GM18526 (cell line): ENCODE measurements around the gene MUCL3.

Source experiments
- POLR2A ChIP-seq: IDR thresholded peaks from 3 replicates; pipeline ENCODE4 v1.6.1; 2011; ENCODE audit not compliant: insufficient read length; ENCODE audit errors: extremely low read depth

Gene MUCL3

GRCh38 chr6:30940361-30940986 is at the start of gene MUCL3:
TSS of gene MUCL3 (plus strand) at chr6:30940973. CDS start at chr6:30941000, 27 bp downstream.
- no peak for TF ChIP-seq POLR2A

GRCh38 chr6:30891450-30891723 is 49.4 kb upstream of the MUCL3 start:
- no peak for TF ChIP-seq POLR2A

- no peak for TF ChIP-seq POLR2A
These were observed 48.8 kb upstream of the MUCL3 start for GRCh38 chr6:30891816-30892538.

- no peak for TF ChIP-seq POLR2A
These were observed 47.7 kb upstream of the MUCL3 start for GRCh38 chr6:30893001-30893591.

GRCh38 chr6:30893666-30894065 is 47.1 kb upstream of the MUCL3 start:
- no peak for TF ChIP-seq POLR2A

GRCh38 chr6:30894381-30894780 is 46.4 kb upstream of the MUCL3 start:
- TF ChIP-seq POLR2A: no peak

GRCh38 chr6:30894935-30895334 is 45.8 kb upstream of the MUCL3 start:
- TF ChIP-seq POLR2A: no peak

- TF ChIP-seq POLR2A: no peak
These were observed 45.4 kb upstream of the MUCL3 start for GRCh38 chr6:30895343-30895742.

GRCh38 chr6:30896541-30896940 is 44.2 kb upstream of the MUCL3 start:
- TF ChIP-seq POLR2A: no peak

- no peak for TF ChIP-seq POLR2A
These were observed 42.9 kb upstream of the MUCL3 start for GRCh38 chr6:30897882-30898281.

GRCh38 chr6:30898750-30899360 is 41.9 kb upstream of the MUCL3 start:
- TF ChIP-seq POLR2A: no peak

- TF ChIP-seq POLR2A: no peak
These were observed 39.8 kb upstream of the MUCL3 start for GRCh38 chr6:30900863-30901417.

GRCh38 chr6:30901436-30901835 is 39.3 kb upstream of the MUCL3 start:
- no peak for TF ChIP-seq POLR2A

GRCh38 chr6:30902709-30903108 is 38.1 kb upstream of the MUCL3 start:
- TF ChIP-seq POLR2A: no peak

- TF ChIP-seq POLR2A: no peak
These were observed 37.5 kb upstream of the MUCL3 start for GRCh38 chr6:30903236-30903635.
